Stomach (tissue), 9 donors: ENCODE results near the gene PRSS2. TPM values are rescaled to one million over a fixed set of nuclear protein-coding genes. Genes with fewer than 3 reads are reported as not detected.

Experiments used
- DNase-seq, 2 donors: peaks; one replicate each; pipeline versions ENCODE4 v3.0.0 to v3.0.0-alpha.2; 2013 to 2019
- H3K27ac ChIP-seq, 5 donors: fragments of 200-600 bp in 4 of 5; sonication (generic) in 4 of 5; one replicate each; pipeline ENCODE4 v1.5.1; 2013 to 2019; ENCODE audit warnings: mild to moderate bottlenecking in 1 of 5, moderate library complexity in 1 of 5
- H3K27me3 ChIP-seq, 3 donors: fragments of 200-600 bp; sonication (generic); one replicate each; pipeline ENCODE4 v1.5.1; 2017 to 2019; ENCODE audit warnings: mixed run types in 1 of 3
- H3K36me3 ChIP-seq, 4 donors: fragments of 200-600 bp; sonication (generic); 1 replicate in 3 of 4; 2 replicates in 1 of 4; pipeline ENCODE4 v1.5.1; 2016 to 2019
- H3K4me1 ChIP-seq, 4 donors: fragments of 200-600 bp; sonication (generic); one replicate each; pipeline ENCODE4 v1.5.1; 2016 to 2019
- H3K4me3 ChIP-seq, 4 donors: fragments of 200-600 bp; sonication (generic) in 3 of 4; one replicate each; pipeline ENCODE4 v1.5.1; 2016 to 2019; ENCODE audit warnings: mild to moderate bottlenecking in 1 of 4
- H3K9me3 ChIP-seq, 4 donors: fragments of 200-600 bp; sonication (generic); one replicate each; pipeline ENCODE4 v1.5.1; 2016 to 2019
- CTCF ChIP-seq, 7 experiments: fragments of 450-650 bp in 4 of 7; fragments of 200-600 bp in 3 of 7; sonication (generic) in 3 of 7; IDR thresholded peaks; one replicate each; pipeline ENCODE4 v1.5.1; 2016 to 2019; ENCODE audit warnings: antibody characterized with exemption in 7 of 7, control low read depth in 2 of 7, mild to moderate bottlenecking in 1 of 7
- EP300 ChIP-seq: sonication (generic); formaldehyde crosslinking; IDR thresholded peaks from one replicate; pipeline ENCODE4 v1.6.1; 2017; ENCODE audit warnings: antibody characterized with exemption
- POLR2A ChIP-seq, 4 donors: fragments of 450-650 bp; IDR thresholded peaks; one replicate each; pipeline ENCODE4 v1.6.1; 2016; ENCODE audit warnings: antibody characterized with exemption in 4 of 4, control low read depth in 2 of 4, mild to moderate bottlenecking in 1 of 4, moderate library complexity in 1 of 4
- POLR2AphosphoS5 ChIP-seq, 3 donors: sonication (generic); formaldehyde crosslinking; IDR thresholded peaks; one replicate each; pipeline ENCODE4 v1.6.1; 2016; ENCODE audit warnings: antibody characterized with exemption in 3 of 3
- WGBS, 5 donors: extraction: QIAGEN DNeasy Blood & Tissue Kit in 3 of 5; methylation state at CpG; one replicate each; pipeline versions ENCODE4 v1.1.5 to v1.1.7; 2013 to 2018; 5-methylcytosine and 5-hydroxymethylcytosine counted together
- intact Hi-C: fragments of 100-400 bp; cut with DNase I; formaldehyde crosslinking; loops from one replicate; pipeline ENCODE4 v1.15.1; 2023; ENCODE audit warnings: low total_unique reads
- polyA plus RNA-seq, 3 donors: library from polyadenylated mRNA; stranded (reverse); fragments of 200-250 nt; gene quantifications; one replicate each; pipeline ENCODE4 v1.2.3, GENCODE V29; 2013
- total RNA-seq, 5 donors: library from RNA; depleted of rRNA; stranded (reverse); fragments of >200 nt; gene quantifications; one replicate each; pipeline versions ENCODE4 v1.1.0 to v1.2.3, GENCODE V29; 2014 to 2016
- donor health status: healthy with polysubstance abuse.
- donor health status: Bipolar disorder and iron deficiency.
- donor health status: healthy.

The PRSS2 gene
- total and polyA plus RNA-seq, 8 donors: 1.3 to 86.1 (median 59.1) TPM; not detected in 3

- Histone ChIP-seq H3K4me3 (no peak overlapping the region), H3K27ac (no peak overlapping the region), H3K27me3 (peaks cover 0 to 37% (median 0%) of the 10 kb centered on the region in 3 donors), H3K9me3 (no peaks in the 10 kb centered on the region), H3K36me3 (no peaks in the 10 kb centered on the region), H3K4me1 (peaks cover 0 to 5% (median 0%) of the 10 kb centered on the region in 4 donors)
- TF ChIP-seq POLR2A (IDR thresholded peaks at IDR 0.05) (no peak), CTCF (IDR thresholded peaks at IDR 0.05) (no peak), EP300 (no peak), POLR2AphosphoS5 (IDR thresholded peaks at IDR 0.05) (no peak)
- no peak for DNase-seq
- intact Hi-C loops: no loop called here
- 38 to 50% (median 43%) methylated on average over 1 of the region's 1 CpG for WGBS, 5 donors
Observed at GRCh38 chr7:142813699-142814098, 42.9 kb downstream of the PRSS2 start.

- H3K27me3 ChIP-seq: peaks cover 0 to 38% (median 0%) of the 10 kb centered on the region in 3 donors
- H3K27ac ChIP-seq: no peak overlapping the region
- DNase-seq: no peak
- intact Hi-C loops: no loop called here
- TF ChIP-seq POLR2AphosphoS5 (IDR thresholded peaks at IDR 0.05): no peak
- TF ChIP-seq EP300: no peak
- 50 to 65% (median 61%) methylated on average over 2 of the region's 2 CpGs for WGBS, 5 donors
- H3K9me3 ChIP-seq: no peaks in the 10 kb centered on the region
- H3K4me1 ChIP-seq: peaks cover 0 to 5% (median 0%) of the 10 kb centered on the region in 4 donors
- H3K4me3 ChIP-seq: no peak overlapping the region
- H3K36me3 ChIP-seq: no peaks in the 10 kb centered on the region
Observed at GRCh38 chr7:142814451-142814850, 43.7 kb downstream of the PRSS2 start.

- H3K27me3 ChIP-seq: peaks cover 0 to 43% (median 0%) of the 10 kb centered on the region in 3 donors
- peaks cover 0 to 5% (median 0%) of the 10 kb centered on the region in 4 donors for H3K4me1 ChIP-seq
- H3K27ac ChIP-seq: no peak overlapping the region
- intact Hi-C loops: no loop called here
- no peak overlapping the region for H3K4me3 ChIP-seq
- no peaks in the 10 kb centered on the region for H3K9me3 ChIP-seq
- WGBS, 5 donors: 68 to 79% (median 75%) methylated on average over 3 of the region's 3 CpGs
- H3K36me3 ChIP-seq: no peaks in the 10 kb centered on the region
- TF ChIP-seq POLR2AphosphoS5 (IDR thresholded peaks at IDR 0.05) (no peak), EP300 (no peak), CTCF (IDR thresholded peaks at IDR 0.05) (no peak), POLR2A (IDR thresholded peaks at IDR 0.05) (no peak)
- no peak for DNase-seq
Observed at GRCh38 chr7:142815134-142815533, 44.4 kb downstream of the PRSS2 start.

- intact Hi-C loops: no loop called here
- 64 to 82% (median 69%) methylated on average over 2 of the region's 2 CpGs for WGBS, 5 donors
- TF ChIP-seq POLR2A (IDR thresholded peaks at IDR 0.05): no peak
- no peak for TF ChIP-seq CTCF (IDR thresholded peaks at IDR 0.05)
- no peak for TF ChIP-seq POLR2AphosphoS5 (IDR thresholded peaks at IDR 0.05)
- no peak for TF ChIP-seq EP300
Observed at GRCh38 chr7:142817506-142817905, 46.7 kb downstream of the PRSS2 start.

GRCh38 chr7:142819530-142819929, 48.8 kb downstream of the PRSS2 start:
- Histone ChIP-seq H3K9me3 (no peaks in the 10 kb centered on the region), H3K27ac (no peak overlapping the region), H3K27me3 (peaks cover 0 to 16% (median 0%) of the 10 kb centered on the region in 3 donors), H3K4me3 (no peak overlapping the region), H3K4me1 (no peaks in the 10 kb centered on the region), H3K36me3 (no peaks in the 10 kb centered on the region)
- TF ChIP-seq POLR2A (IDR thresholded peaks at IDR 0.05) (no peak), EP300 (no peak), CTCF (IDR thresholded peaks at IDR 0.05) (no peak), POLR2AphosphoS5 (IDR thresholded peaks at IDR 0.05) (no peak)
- intact Hi-C loops: no loop called here
- WGBS, 5 donors: 74 to 84% (median 83%) methylated on average over 3 to 5 of the region's 5 CpGs
- DNase-seq: no peak

More at GRCh38 chr7:142817506-142817905, 46.7 kb downstream of the PRSS2 start:
- H3K36me3 ChIP-seq: no peaks in the 10 kb centered on the region
- no peak overlapping the region for H3K27ac ChIP-seq
- H3K9me3 ChIP-seq: no peaks in the 10 kb centered on the region
- no peak for DNase-seq
- peaks cover 0 to 30% (median 0%) of the 10 kb centered on the region in 3 donors for H3K27me3 ChIP-seq
- no peak overlapping the region for H3K4me3 ChIP-seq
- H3K4me1 ChIP-seq: peaks cover 0 to 5% (median 0%) of the 10 kb centered on the region in 4 donors
